HUDEP-2 (cell line): Measurements from ENCODE around the gene GPR68.
"Not testable (repeated sequence)": the region's sequence is repeated elsewhere in the genome, so short reads cannot be mapped to it uniquely, and the experiment has no call there.

Experiments
- DNase-seq, 76 experiments: peaks; one replicate each; lab custom pipeline; 2025; ENCODE audit not compliant: unreplicated experiment in 76 of 76; lab: John Stamatoyannopoulos, UW

The GPR68 gene

GRCh38 chr14:91254461-91254860 is 10.0 kb upstream of the GPR68 start:
- DNase-seq, result no peak

- no peak for DNase-seq
These were observed 9.4 kb upstream of the GPR68 start for GRCh38 chr14:91253795-91254323.

GRCh38 chr14:91252871-91253794 is 8.6 kb upstream of the GPR68 start:
- peak in 18 of 76 experiments; percentile 5 to 45 (median 22) for DNase-seq

GRCh38 chr14:91250912-91251311 is 6.4 kb upstream of the GPR68 start:
- no peak for DNase-seq

GRCh38 chr14:91249841-91250616 is 5.5 kb upstream of the GPR68 start:
- peak in 1 of 76 experiments; percentile 9 for DNase-seq

GRCh38 chr14:91246051-91246852 is 1.7 kb upstream of the GPR68 start:
- no peak for DNase-seq

GRCh38 chr14:91245616-91246015 is 1.1 kb upstream of the GPR68 start:
- DNase-seq, result not testable (repeated sequence)

GRCh38 chr14:91245029-91245428 is 525 bp upstream of the GPR68 start:
- no peak for DNase-seq

- no peak for DNase-seq
These were observed 1.4 kb downstream of the GPR68 start for GRCh38 chr14:91243074-91243471.

- no peak for DNase-seq
These were observed 1.9 kb downstream of the GPR68 start for GRCh38 chr14:91242635-91243034.

GRCh38 chr14:91241863-91242262 is 2.6 kb downstream of the GPR68 start:
- DNase-seq, result no peak

- DNase-seq, result no peak
These were observed 5.8 kb downstream of the GPR68 start for GRCh38 chr14:91238661-91239060.

GRCh38 chr14:91238085-91238484 is 6.4 kb downstream of the GPR68 start:
- no peak for DNase-seq

- no peak for DNase-seq
These were observed 7.3 kb downstream of the GPR68 start for GRCh38 chr14:91237219-91237618.

GRCh38 chr14:91235841-91236240 is 8.7 kb downstream of the GPR68 start:
- DNase-seq, result no peak

GRCh38 chr14:91234791-91235114 is 9.8 kb downstream of the GPR68 start:
- no peak for DNase-seq

- no peak for DNase-seq
These were observed 10.3 kb downstream of the GPR68 start for GRCh38 chr14:91233936-91234790.

- no peak for DNase-seq
These were observed 11.9 kb downstream of the GPR68 start for GRCh38 chr14:91232603-91233002.

- no peak for DNase-seq
These were observed 12.5 kb downstream of the GPR68 start for GRCh38 chr14:91232052-91232451.

GRCh38 chr14:91231446-91231845 is 13.1 kb downstream of the GPR68 start:
- no peak for DNase-seq
